Measurements from ENCODE around the gene TUBGCP2. TPM values are rescaled to one million over a fixed set of nuclear protein-coding genes. Genes with fewer than 3 reads are reported as not detected.

The TUBGCP2 gene
- total RNA-seq, 1 experiment from 2014 or later = 75.1 TPM

- no peak for DNase-seq (ENCODE audit: low spot score)
- CTCF ChIA-PET = no interaction called here
- POLR2A ChIA-PET (ENCODE audit: low non-redundant PET) = no interaction called here
- Histone ChIP-seq H3K36me3 (ENCODE audit: insufficient read depth, low read length, poor library complexity, severe bottlenecking) (peaks cover 36% of the 10 kb centered on the region), H3K27me3 (replicated peaks; ENCODE audit: insufficient read depth, low read depth, low read length, poor library complexity) (no peaks in the 10 kb centered on the region), H3K4me1 (ENCODE audit: insufficient read depth, low read length, poor library complexity, severe bottlenecking) (no peaks in the 10 kb centered on the region), H3K9me3 (ENCODE audit: low read depth, low read length, poor library complexity, severe bottlenecking) (no peaks in the 10 kb centered on the region), H3K27ac (ENCODE audit: low read depth, low read length, poor library complexity, severe bottlenecking) (no peak overlapping the region), H3K4me3 (ENCODE audit: low read depth, low read length, poor library complexity, severe bottlenecking) (no peak overlapping the region)
- intact Hi-C loops (cut with micrococcal nuclease; ENCODE audit: unreplicated experiment) = no loop called here
- no TSS peak for BruUV-seq (replicated peaks)
- TF ChIP-seq CTCF (conservative IDR thresholded peaks at IDR 0.05; ENCODE audit: low read depth, low read length) (no peak), EZH2 (IDR thresholded peaks at IDR 0.05; ENCODE audit: borderline replicate concordance, low read depth, low read length, poor library complexity, severe bottlenecking) (no peak)
These were observed 25.8 kb downstream of the TUBGCP2 start for GRCh38 chr10:133282846-133283390.

GRCh38 chr10:133281628-133282372, 26.9 kb downstream of the TUBGCP2 start:
- DNase-seq (ENCODE audit: low spot score) = no peak
- H3K4me1 ChIP-seq (ENCODE audit: insufficient read depth, low read length, poor library complexity, severe bottlenecking) = no peaks in the 10 kb centered on the region
- POLR2A ChIA-PET (ENCODE audit: low non-redundant PET) = no interaction called here
- H3K36me3 ChIP-seq (ENCODE audit: insufficient read depth, low read length, poor library complexity, severe bottlenecking) = peaks cover 33% of the 10 kb centered on the region
- TF ChIP-seq CTCF (conservative IDR thresholded peaks at IDR 0.05; ENCODE audit: low read depth, low read length) (no peak), EZH2 (IDR thresholded peaks at IDR 0.05; ENCODE audit: borderline replicate concordance, low read depth, low read length, poor library complexity, severe bottlenecking) (no peak)
- CTCF ChIA-PET = no interaction called here
- H3K27me3 ChIP-seq (replicated peaks; ENCODE audit: insufficient read depth, low read depth, low read length, poor library complexity) = no peaks in the 10 kb centered on the region
- no peak overlapping the region for H3K4me3 ChIP-seq (ENCODE audit: low read depth, low read length, poor library complexity, severe bottlenecking)
- BruUV-seq (replicated peaks) = no TSS peak
- H3K9me3 ChIP-seq (ENCODE audit: low read depth, low read length, poor library complexity, severe bottlenecking) = no peaks in the 10 kb centered on the region
- no peak overlapping the region for H3K27ac ChIP-seq (ENCODE audit: low read depth, low read length, poor library complexity, severe bottlenecking)
- intact Hi-C loops (cut with micrococcal nuclease; ENCODE audit: unreplicated experiment) = no loop called here

DNA sequence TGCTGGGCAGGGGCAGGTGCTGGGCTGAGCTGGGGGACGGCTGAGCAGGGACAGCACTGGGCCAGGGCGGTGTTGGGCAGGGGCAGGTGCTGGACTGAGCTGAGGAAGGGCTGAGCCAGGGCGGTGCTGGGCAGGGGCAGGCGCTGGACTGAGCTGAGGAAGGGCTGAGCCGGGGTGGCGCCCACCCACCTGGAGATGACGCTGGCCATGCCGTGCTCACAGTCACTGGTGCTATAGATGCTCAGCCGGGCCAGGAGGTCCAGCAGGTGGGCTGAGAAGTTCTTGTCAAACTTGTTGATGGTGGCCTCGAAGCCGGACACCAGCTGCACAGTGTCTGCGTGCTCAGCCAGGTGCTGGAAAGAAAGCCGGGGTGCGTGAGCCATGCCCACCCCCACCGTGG, 27.6 kb downstream of the TUBGCP2 start:
- Histone ChIP-seq H3K4me1 (ENCODE audit: insufficient read depth, low read length, poor library complexity, severe bottlenecking) (no peaks in the 10 kb centered on the region), H3K27ac (ENCODE audit: low read depth, low read length, poor library complexity, severe bottlenecking) (no peak overlapping the region), H3K9me3 (ENCODE audit: low read depth, low read length, poor library complexity, severe bottlenecking) (no peaks in the 10 kb centered on the region), H3K36me3 (ENCODE audit: insufficient read depth, low read length, poor library complexity, severe bottlenecking) (peaks cover 33% of the 10 kb centered on the region), H3K4me3 (ENCODE audit: low read depth, low read length, poor library complexity, severe bottlenecking) (no peak overlapping the region), H3K27me3 (replicated peaks; ENCODE audit: insufficient read depth, low read depth, low read length, poor library complexity) (peaks cover 6% of the 10 kb centered on the region)
- ChIA-PET CTCF (no interaction called here), POLR2A (ENCODE audit: low non-redundant PET) (no interaction called here)
- no TSS peak for BruUV-seq (replicated peaks)
- intact Hi-C loops (cut with micrococcal nuclease; ENCODE audit: unreplicated experiment) = no loop called here
- no peak for DNase-seq (ENCODE audit: low spot score)
- TF ChIP-seq CTCF (conservative IDR thresholded peaks at IDR 0.05; ENCODE audit: low read depth, low read length) (no peak), EZH2 (IDR thresholded peaks at IDR 0.05; ENCODE audit: borderline replicate concordance, low read depth, low read length, poor library complexity, severe bottlenecking) (no peak)

Data from A673 (cell line).